GM18873 (cell line): ENCODE measurements around the gene ZNF70.

ENCODE experiments used
- ATAC-seq: cut with Tn5 transposase; IDR thresholded peaks from one replicate; pipeline ENCODE4 v1.9.1; 2021; ENCODE audit warnings: mild to moderate bottlenecking, moderate library complexity, moderate number of reproducible peaks; ENCODE audit not compliant: unreplicated experiment, low FRiP score

Gene ZNF70

DNA sequence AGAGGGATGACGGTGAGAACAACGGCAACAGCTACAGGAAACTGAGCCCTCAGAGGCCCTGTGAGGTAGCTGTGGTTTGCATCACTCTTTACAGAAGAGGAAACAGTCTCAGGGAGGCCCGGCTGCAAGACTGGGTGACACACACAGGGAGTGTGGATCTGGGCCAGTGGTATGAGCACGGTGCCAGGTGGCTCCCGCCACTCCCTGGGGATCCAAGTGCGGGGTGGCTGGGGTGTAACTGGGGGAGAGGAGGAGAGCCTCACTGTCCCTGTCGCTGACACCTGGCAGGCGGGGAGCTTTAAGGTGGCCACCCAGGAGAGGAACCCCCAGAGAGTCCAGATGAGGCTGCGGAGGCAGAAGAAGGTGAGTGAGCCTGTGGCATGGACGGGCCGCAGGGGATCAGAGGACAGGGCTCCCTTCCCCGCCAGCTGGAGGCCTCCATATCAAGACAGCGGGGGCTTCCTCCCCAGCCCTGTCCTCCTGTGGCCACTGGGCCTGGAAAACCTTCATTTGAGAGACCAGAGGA, 54.5 kb downstream of the ZNF70 start:
- ATAC-seq = peak; percentile 75

DNA sequence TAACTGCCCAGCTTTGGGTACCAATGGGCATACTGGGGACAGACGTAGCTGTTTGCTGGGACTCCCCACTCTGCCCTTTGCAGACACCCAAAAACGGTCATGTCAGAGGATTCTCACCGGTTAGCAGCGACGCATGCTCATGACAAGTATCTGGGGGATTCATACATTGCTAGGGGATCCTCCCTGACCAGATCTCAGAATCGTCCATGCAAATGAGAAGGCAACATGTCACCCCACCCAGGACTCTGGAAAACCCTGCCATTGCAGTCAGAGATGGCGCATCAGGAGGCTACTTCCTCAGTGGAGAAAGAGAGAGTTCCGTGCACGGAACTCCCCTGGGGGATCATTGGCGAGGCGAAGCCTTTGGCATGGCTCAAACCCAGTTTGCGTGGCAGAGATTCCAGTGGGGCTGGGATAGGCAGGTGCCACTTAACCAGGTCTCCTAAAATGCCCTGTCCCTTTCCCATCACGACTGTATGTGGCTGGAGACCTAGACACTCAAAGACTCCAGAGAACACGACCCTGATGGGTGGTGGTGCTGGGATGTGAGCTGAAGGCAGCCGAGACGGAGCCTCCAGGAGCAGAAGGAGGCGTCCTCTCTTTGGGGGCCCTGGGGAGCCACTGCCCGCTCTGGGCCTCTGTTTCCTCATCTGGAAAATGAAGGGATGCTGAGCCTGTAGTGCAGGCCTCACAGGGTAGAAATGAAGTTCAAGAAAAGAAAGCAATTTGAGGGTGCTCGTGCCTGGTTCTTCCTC, 55.2 kb downstream of the ZNF70 start:
- ATAC-seq = no peak

DNA sequence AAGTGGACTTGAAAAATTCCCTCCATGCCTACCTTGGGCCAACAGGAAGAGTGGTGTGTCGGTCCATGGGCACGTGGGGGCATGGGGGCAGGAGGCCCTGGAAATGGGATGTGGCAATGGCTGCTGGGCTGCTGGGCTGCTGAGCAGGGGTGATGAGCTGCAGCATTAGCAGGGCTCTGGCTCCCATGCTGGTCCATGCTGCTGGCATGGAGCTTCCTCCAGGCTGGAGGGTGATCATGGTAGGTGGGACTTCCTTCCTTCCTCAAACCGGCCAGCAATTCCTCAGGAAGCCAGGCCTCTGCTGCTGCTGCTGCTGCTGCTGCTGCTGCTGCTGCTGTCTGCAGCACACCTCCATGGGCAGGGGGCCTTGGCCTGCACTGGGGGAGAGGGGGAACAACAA, 55.8 kb downstream of the ZNF70 start:
- no peak for ATAC-seq

DNA sequence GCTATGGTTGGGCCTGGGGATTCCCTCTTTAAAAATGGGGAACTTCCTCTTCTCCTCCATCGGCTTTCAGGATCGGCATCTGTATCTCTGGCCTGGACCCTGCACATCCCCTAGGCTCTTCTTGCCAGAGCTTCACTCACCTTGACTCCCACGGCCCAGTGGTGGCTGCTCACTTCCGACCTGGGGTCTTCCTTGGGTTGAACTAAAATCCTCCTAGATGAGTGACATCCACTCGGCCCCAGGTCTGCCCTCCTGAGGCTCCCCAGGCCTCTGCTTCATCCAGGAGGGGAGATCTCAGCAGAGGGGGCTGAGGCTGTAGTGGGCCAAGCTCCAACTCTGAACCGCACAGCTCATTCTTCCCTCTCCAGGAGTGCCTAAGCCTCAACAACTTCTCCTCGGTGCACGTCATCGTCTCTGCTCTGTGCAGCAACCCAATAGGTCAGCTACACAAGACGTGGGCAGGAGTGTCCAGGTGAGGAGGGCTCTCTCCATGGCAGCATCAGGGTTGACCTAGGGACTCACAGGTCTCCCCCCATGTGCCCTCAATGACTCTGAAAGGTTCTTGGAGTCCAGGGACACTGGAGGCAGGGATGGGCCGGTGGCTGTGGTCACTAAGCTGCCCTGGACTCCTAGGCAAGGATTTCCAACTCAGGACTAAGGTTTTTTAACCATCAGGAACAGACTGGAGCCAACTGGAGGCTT, 56.8 kb downstream of the ZNF70 start:
- ATAC-seq = no peak

GRCh38 chr22:23692598-23693291, 58.2 kb downstream of the ZNF70 start:
- no peak for ATAC-seq

- no peak for ATAC-seq
These were observed 59.0 kb downstream of the ZNF70 start for GRCh38 chr22:23691748-23692423.

- ATAC-seq = no peak
These were observed 60.2 kb downstream of the ZNF70 start, which contains the start of gene RGL4 for GRCh38 chr22:23690713-23691112. TSS of gene RGL4 (plus strand) at chr22:23691013. CDS start at chr22:23692031, 1,018 bp downstream.

- ATAC-seq = no peak
These were observed 61.5 kb downstream of the ZNF70 start for GRCh38 chr22:23689414-23689813.
